ENCODE data around the gene FAM184A. TPM values are rescaled to one million over a fixed set of nuclear protein-coding genes. Genes with fewer than 3 reads are reported as not detected.
A peak's percentile ranks its signal among the peaks of the same experiment; 100 is the strongest.

The FAM184A gene
- total and polyA plus RNA-seq, 2 experiments from 2014 or later: 13.7 to 18.6 TPM

DNA sequence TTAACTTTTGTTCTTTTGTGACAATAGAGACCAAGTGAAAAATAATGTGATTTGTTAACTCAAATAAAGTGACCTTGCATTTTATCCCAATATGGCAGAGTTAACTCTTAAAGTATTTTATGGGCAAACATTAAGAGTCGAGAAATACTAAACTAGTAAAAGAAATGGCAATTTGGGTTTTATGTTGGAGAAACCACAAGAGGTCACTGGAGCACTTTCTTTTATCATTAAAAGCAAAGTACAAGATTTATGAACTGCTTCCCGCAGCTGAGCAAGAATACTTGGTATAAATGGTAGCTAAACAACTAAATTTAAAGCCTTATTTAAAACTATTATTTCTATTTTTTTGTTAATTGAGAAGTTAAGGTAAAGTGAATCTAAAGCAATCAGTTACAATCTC, 110.0 kb downstream of the FAM184A start:
- peaks cover 22% of the 10 kb centered on the region for H3K4me1 Mint-ChIP-seq
- H3K36me3 ChIP-seq (ENCODE audit: insufficient read depth): no peaks in the 10 kb centered on the region
- DNase-seq (ENCODE audit: low spot score) (peak; percentile 60), ATAC-seq (no peak)
- no peak overlapping the region for H3K4me2 ChIP-seq
- H3K27me3 ChIP-seq (ENCODE audit: insufficient read depth): no peaks in the 10 kb centered on the region
- no peaks in the 10 kb centered on the region for H4K20me1 ChIP-seq (replicated peaks; ENCODE audit: insufficient read depth)
- H3K9me2 ChIP-seq (ENCODE audit: insufficient read depth): no peaks in the 10 kb centered on the region
- TF ChIP-seq ETS1 (IDR thresholded peaks at IDR 0.05): no peak
- TF ChIP-seq CTCF (conservative IDR thresholded peaks at IDR 0.05; ENCODE audit: low read depth in 2 of 2): peak; percentile 57 to 70
- no peak overlapping the region for H3K27ac Mint-ChIP-seq
- no peaks in the 10 kb centered on the region for H3K79me2 ChIP-seq (replicated peaks; ENCODE audit: insufficient read depth)
- peaks cover 1% of the 10 kb centered on the region for H3K27me3 Mint-ChIP-seq (ENCODE audit: insufficient read depth, low read depth, poor library complexity)
- no peak overlapping the region for H3K27ac ChIP-seq (ENCODE audit: low read depth)
- no peak overlapping the region for H2AFZ ChIP-seq
- H3K36me3 Mint-ChIP-seq (ENCODE audit: low read depth): no peaks in the 10 kb centered on the region
- H3K4me3 Mint-ChIP-seq: no peak overlapping the region
- no peak overlapping the region for H3K4me3 ChIP-seq
- no peaks in the 10 kb centered on the region for H3K9me3 Mint-ChIP-seq
- peaks cover 19% of the 10 kb centered on the region for H3K4me1 ChIP-seq (ENCODE audit: insufficient read depth)
- H3F3A ChIP-seq (replicated peaks; ENCODE audit: low read depth): no peaks in the 10 kb centered on the region

- peaks cover 15% of the 10 kb centered on the region for H3K4me1 Mint-ChIP-seq
- Histone ChIP-seq H3K27me3 (ENCODE audit: insufficient read depth) (no peaks in the 10 kb centered on the region), H3K36me3 (ENCODE audit: insufficient read depth) (no peaks in the 10 kb centered on the region), H3K27ac (ENCODE audit: low read depth) (no peak overlapping the region), H3F3A (replicated peaks; ENCODE audit: low read depth) (no peaks in the 10 kb centered on the region), H3K4me1 (ENCODE audit: insufficient read depth) (peaks cover 13% of the 10 kb centered on the region), H3K4me3 (no peak overlapping the region), H2AFZ (no peak overlapping the region), H3K4me2 (no peak overlapping the region), H3K9me2 (ENCODE audit: insufficient read depth) (no peaks in the 10 kb centered on the region), H3K79me2 (replicated peaks; ENCODE audit: insufficient read depth) (no peaks in the 10 kb centered on the region), H4K20me1 (replicated peaks; ENCODE audit: insufficient read depth) (no peaks in the 10 kb centered on the region)
- ATAC-seq (no peak), DNase-seq (ENCODE audit: low spot score) (no peak)
- H3K9me3 Mint-ChIP-seq: no peaks in the 10 kb centered on the region
- H3K27ac Mint-ChIP-seq: no peak overlapping the region
- no peak overlapping the region for H3K4me3 Mint-ChIP-seq
- no peaks in the 10 kb centered on the region for H3K36me3 Mint-ChIP-seq (ENCODE audit: low read depth)
- H3K27me3 Mint-ChIP-seq (ENCODE audit: insufficient read depth, low read depth, poor library complexity): no peaks in the 10 kb centered on the region
- TF ChIP-seq CTCF (conservative IDR thresholded peaks at IDR 0.05; ENCODE audit: low read depth in 2 of 2) (no peak), STAT1 (IDR thresholded peaks at IDR 0.05; ENCODE audit: unreplicated experiment) (no peak), ZNF331 (CRISPR knock-in tag; IDR thresholded peaks at IDR 0.05; ENCODE audit: low read depth) (no peak)
- TF ChIP-seq, protein P1, sequence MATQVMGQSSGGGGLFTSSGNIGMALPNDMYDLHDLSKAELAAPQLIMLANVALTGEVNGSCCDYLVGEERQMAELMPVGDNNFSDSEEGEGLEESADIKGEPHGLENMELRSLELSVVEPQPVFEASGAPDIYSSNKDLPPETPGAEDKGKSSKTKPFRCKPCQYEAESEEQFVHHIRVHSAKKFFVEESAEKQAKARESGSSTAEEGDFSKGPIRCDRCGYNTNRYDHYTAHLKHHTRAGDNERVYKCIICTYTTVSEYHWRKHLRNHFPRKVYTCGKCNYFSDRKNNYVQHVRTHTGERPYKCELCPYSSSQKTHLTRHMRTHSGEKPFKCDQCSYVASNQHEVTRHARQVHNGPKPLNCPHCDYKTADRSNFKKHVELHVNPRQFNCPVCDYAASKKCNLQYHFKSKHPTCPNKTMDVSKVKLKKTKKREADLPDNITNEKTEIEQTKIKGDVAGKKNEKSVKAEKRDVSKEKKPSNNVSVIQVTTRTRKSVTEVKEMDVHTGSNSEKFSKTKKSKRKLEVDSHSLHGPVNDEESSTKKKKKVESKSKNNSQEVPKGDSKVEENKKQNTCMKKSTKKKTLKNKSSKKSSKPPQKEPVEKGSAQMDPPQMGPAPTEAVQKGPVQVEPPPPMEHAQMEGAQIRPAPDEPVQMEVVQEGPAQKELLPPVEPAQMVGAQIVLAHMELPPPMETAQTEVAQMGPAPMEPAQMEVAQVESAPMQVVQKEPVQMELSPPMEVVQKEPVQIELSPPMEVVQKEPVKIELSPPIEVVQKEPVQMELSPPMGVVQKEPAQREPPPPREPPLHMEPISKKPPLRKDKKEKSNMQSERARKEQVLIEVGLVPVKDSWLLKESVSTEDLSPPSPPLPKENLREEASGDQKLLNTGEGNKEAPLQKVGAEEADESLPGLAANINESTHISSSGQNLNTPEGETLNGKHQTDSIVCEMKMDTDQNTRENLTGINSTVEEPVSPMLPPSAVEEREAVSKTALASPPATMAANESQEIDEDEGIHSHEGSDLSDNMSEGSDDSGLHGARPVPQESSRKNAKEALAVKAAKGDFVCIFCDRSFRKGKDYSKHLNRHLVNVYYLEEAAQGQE (IDR thresholded peaks at IDR 0.05; ENCODE audit: unreplicated experiment): no peak
- TF ChIP-seq, protein P2, sequence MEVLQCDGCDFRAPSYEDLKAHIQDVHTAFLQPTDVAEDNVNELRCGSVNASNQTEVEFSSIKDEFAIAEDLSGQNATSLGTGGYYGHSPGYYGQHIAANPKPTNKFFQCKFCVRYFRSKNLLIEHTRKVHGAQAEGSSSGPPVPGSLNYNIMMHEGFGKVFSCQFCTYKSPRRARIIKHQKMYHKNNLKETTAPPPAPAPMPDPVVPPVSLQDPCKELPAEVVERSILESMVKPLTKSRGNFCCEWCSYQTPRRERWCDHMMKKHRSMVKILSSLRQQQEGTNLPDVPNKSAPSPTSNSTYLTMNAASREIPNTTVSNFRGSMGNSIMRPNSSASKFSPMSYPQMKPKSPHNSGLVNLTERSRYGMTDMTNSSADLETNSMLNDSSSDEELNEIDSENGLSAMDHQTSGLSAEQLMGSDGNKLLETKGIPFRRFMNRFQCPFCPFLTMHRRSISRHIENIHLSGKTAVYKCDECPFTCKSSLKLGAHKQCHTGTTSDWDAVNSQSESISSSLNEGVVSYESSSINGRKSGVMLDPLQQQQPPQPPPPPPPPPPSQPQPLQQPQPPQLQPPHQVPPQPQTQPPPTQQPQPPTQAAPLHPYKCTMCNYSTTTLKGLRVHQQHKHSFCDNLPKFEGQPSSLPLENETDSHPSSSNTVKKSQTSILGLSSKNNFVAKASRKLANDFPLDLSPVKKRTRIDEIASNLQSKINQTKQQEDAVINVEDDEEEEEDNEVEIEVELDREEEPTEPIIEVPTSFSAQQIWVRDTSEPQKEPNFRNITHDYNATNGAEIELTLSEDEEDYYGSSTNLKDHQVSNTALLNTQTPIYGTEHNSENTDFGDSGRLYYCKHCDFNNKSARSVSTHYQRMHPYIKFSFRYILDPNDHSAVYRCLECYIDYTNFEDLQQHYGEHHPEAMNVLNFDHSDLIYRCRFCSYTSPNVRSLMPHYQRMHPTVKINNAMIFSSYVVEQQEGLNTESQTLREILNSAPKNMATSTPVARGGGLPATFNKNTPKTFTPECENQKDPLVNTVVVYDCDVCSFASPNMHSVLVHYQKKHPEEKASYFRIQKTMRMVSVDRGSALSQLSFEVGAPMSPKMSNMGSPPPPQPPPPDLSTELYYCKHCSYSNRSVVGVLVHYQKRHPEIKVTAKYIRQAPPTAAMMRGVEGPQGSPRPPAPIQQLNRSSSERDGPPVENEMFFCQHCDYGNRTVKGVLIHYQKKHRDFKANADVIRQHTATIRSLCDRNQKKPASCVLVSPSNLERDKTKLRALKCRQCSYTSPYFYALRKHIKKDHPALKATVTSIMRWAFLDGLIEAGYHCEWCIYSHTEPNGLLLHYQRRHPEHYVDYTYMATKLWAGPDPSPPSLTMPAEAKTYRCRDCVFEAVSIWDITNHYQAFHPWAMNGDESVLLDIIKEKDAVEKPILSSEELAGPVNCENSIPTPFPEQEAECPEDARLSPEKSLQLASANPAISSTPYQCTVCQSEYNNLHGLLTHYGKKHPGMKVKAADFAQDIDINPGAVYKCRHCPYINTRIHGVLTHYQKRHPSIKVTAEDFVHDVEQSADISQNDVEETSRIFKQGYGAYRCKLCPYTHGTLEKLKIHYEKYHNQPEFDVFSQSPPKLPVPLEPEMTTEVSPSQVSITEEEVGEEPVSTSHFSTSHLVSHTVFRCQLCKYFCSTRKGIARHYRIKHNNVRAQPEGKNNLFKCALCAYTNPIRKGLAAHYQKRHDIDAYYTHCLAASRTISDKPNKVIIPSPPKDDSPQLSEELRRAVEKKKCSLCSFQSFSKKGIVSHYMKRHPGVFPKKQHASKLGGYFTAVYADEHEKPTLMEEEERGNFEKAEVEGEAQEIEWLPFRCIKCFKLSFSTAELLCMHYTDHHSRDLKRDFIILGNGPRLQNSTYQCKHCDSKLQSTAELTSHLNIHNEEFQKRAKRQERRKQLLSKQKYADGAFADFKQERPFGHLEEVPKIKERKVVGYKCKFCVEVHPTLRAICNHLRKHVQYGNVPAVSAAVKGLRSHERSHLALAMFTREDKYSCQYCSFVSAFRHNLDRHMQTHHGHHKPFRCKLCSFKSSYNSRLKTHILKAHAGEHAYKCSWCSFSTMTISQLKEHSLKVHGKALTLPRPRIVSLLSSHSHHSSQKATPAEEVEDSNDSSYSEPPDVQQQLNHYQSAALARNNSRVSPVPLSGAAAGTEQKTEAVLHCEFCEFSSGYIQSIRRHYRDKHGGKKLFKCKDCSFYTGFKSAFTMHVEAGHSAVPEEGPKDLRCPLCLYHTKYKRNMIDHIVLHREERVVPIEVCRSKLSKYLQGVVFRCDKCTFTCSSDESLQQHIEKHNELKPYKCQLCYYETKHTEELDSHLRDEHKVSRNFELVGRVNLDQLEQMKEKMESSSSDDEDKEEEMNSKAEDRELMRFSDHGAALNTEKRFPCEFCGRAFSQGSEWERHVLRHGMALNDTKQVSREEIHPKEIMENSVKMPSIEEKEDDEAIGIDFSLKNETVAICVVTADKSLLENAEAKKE (CRISPR knock-in tag; IDR thresholded peaks at IDR 0.05): no peak
Measured at GRCh38 chr6:118967239-118967638, 111.2 kb downstream of the FAM184A start.

All from GM23338 (cell line).